ENCODE measurements around the gene GRAMD2B.
"Not testable (repeated sequence)": the region's sequence is repeated elsewhere in the genome, so short reads cannot be mapped to it uniquely, and the experiment has no call there.

GRAMD2B gene

GRCh38 chr5:126450907-126451306, 27.7 kb downstream of the GRAMD2B start:
- DNase-seq = no peak

GRCh38 chr5:126452477-126452876, 29.3 kb downstream of the GRAMD2B start:
- no peak for DNase-seq

DNA sequence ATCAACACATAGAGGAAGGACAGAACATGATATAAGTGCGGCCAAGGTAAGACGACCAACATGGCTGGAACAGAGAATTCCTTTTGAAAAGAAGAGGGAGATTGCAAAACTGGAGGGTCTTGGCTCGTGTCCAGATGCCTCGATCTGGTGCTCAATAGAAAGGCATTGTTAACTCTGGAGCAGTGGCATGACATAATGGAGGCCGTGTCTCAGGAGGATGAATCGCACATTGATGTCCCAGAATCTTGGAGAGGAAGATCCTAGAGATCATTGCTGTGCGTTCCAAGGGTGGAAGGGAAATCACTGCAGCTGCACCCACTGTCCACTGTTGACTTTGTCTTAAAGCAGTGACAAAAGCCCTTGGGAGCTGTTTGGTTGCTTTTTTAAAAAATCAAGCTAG, 30.9 kb downstream of the GRAMD2B start:
- no peak for DNase-seq

GRCh38 chr5:126454535-126454934, 31.3 kb downstream of the GRAMD2B start:
- DNase-seq = no peak

DNA sequence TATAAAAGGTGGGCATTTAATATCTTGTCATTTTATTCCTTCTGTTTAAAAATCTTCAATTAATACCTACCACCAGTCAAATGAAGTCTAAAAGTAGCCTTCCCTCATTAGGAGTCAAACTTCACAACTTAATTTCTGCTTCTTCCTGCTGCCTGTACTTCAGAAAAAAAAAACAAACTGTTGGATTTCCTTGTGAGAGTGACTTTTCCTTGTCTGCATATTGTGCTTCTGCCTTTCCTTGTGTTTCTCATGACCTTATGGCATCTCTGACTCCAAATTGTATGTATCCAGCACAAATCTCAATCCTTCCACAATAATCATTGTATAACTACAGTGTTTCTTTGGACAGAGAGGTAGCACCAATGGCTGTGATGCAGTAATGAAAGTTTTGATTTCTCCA, 32.1 kb downstream of the GRAMD2B start:
- DNase-seq = no peak

DNA sequence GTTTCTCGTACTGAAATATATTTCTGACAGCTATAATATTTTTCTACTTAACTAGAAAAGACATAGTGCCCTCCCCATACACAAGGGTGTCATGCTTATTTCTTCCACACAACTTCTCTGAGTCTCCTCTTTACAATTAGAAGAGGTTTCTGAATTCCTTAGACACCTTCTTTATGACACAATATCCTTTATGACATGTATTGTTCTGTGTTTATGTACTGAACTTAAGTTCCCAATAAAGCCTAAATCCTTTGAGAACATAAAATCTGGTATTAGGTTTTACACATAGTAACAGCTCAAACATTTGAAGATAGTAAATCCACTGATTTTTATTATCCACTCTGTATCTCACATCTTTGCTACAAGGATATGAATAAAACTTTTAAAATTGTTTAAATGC, 32.5 kb downstream of the GRAMD2B start:
- DNase-seq = no peak

DNA sequence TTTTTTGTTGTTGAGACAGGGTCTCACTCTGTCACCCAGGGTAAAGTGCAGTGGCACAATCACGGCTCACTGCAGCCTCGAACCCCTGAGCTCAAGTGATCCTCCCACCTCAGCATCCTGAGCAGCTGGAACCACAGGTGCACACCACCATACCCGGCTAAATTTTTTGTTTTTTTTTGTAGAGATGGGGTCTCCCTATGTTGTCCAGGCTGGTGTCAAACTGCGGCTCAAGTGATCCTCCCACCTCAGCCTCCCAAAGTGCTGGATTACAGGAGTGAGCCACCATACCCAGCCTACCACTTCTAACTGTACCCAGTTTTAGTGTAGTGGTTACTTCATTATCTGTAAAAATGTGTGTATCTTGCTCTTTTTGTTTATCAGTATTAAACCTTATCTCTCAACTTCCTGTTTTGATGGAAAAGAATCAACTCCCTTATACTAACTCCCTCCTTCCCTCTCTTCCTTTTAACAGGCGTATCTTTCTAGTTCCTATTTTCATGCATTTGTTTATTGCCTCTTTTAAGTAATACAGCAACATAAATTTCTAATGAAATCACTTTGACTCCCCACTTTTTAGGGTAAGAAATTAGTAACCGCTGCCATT, 33.1 kb downstream of the GRAMD2B start:
- no peak for DNase-seq

- DNase-seq = no peak
Observed at GRCh38 chr5:126460459-126460858, 37.2 kb downstream of the GRAMD2B start.

DNA sequence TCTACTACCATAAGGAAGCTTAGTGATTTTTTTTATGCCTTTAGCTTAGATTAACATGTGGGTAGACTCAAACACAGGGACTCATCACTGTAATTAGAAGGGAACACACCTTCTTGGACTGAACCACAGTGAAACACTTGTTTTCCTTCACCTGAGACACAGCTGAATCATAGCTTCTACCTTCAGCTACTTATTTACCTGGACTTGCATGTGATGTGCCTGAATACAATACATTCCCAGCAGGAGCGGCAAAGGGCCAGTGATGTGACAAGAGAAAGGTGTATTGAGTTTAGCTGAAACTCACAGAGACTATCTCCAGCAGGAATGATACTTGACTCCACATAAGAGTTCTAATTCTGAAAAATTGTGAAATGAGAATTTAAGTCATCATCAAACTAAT, 37.8 kb downstream of the GRAMD2B start:
- no peak for DNase-seq

DNA sequence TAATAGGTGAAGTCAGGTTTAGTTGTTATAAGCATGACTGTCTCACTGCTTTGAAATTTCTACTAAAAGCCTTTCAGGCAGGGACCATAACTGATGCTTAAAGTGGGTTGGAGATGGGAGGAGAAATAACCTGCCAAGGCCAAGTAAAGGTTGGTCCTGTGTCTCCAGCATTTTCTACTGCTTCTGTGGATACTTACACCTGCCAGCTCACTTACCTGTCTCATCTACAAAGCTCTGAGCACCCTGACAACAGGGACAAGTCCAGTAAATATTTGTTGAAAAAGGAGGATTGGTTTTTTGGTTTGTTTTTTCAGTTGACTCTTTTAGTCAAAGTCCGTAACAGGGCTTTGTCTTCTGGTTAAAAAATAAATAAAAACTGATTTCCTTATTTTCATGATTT, 38.6 kb downstream of the GRAMD2B start:
- DNase-seq = no peak

DNA sequence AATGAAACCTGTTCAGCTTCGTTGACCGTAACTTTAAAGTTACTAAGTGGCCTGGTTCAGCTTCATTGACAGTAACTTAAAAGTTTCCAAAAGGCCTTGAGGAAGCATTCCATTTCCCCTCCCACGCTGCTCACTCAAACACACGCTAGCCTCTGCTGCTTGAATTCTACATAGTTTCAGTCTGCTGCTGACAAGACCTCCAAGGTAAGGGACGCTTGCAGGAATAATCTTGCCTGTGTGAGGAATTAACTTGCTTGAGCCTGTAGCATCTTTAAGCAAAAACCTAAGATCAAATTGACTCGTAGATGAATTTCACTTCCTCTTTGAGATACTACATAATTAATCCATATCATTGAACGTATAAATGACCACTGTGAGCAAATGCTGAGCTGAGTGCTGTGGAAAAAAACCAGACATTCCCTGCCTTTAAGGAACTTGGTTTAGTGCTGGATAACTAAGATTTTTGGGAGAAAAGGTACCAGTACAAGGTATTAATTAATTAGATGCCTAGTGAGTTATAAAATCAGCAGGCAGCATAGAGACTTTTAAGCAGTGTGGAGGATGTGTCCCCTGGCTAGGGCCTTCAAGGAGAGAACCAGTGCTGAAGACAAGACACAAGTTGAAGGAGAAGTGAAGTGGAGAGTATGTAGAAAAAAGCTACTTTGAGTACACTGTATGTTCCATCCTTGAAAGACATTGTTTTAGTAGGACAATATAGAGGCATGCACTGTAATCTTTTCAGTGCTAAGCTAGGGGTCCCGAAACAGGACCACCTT, 39.2 kb downstream of the GRAMD2B start:
- no peak for DNase-seq

DNA sequence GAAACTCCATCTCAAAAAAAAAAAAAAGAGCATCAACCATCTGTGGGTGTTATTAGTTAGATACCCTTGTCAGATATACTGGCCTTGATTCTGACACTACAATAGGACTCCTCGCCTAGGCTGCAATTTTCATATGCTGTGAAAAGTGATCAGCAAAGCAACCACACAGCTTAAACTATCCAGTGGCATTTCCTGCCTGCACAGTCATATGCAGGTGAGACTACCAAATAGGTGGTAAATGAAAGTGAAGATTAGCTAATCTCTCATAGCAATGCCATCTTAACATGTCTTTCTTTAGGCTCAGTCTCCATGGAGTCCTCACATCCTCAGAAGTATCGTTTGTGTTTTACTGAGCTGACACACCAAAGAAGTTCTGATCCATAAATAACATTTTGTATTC, 40.8 kb downstream of the GRAMD2B start:
- no peak for DNase-seq

GRCh38 chr5:126464959-126465358, 41.8 kb downstream of the GRAMD2B start:
- no peak for DNase-seq

GRCh38 chr5:126468091-126468490, 44.9 kb downstream of the GRAMD2B start:
- DNase-seq = no peak

DNA sequence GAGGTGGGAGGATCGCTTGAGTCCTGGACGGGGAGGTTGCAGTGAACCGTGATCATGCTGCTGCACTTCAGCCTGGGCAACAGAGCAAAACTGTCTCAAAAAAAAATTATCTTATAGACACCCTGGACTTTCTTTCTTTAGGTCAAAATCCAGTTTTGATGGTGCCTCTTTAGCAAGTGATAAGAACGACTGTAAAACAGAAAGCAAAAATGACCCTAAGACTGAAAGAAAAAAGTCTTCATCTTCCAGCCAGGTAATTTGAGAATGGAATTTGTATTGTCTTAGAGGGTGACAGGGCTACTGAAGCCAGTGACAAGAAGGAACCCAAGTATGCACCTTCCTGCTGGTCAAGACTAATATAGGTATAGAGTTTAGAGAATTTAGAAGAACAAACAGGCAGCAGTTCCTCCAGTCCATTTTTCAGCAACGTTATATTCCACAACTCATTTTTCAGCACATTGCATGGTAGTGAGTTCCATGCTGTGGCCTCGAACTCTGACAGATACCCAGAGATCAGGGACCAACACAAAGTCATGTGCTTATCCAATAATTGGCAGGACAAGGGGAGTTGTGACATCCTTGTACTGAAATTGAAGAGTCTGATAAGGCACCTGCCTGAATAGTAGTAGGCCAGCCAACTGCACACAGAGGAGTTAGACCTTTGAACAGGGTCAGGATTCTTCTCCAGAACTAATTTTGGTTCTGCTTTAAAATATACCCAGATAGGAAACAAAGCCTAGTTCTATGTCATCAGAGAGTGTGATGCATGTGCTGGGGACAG, 46.5 kb downstream of the GRAMD2B start:
- DNase-seq = no peak

DNA sequence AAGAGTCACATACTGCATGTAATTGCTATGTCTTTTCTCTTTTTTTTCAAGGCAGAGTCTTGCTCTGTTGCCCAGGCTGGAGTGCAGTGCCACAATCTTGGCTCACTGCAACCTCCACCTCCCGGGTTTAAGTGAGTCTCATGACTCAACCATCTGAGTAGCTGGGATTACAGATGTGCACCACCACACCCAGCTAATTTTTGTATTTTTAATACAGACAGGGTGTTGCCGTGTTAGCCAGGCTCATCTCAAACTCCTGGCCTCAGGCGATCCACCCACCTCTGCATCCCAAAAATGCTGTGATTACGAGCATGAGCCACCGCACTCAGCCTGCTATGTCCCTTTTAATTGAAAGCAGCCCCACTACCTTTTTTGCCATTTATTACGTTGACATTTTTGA, 47.3 kb downstream of the GRAMD2B start:
- DNase-seq = not testable (repeated sequence)

GRCh38 chr5:126471247-126471646, 48.0 kb downstream of the GRAMD2B start:
- no peak for DNase-seq

DNA sequence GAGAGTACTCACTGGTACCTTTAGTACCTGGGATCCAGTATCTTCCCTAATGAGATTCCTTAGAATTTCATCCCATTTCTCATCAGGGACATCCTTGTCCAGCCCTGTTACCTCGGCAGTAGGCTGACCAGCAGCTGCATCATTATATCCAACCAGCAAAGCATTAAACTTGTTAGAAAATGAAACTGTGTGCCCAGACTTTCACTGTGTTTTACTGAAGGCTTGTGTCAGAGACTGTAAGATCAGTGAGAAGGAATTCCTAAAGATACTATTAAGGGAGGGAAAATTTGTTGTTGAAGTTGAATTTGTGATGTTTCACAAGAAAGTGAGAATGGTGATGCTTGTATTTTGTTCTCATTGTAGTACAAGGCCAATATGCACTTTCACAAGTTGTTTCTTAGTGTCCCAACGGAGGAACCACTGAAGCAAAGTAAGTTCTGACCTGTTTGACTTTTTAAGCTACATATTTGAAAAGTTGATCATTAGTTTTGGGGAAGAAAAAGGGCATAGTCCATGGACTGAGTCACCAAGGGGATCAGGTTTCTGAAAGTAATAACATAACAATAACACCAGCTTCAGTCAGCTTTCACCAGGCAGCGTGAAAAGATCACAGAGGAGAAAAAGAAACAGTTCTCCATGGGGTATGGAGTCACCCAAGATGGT, 48.8 kb downstream of the GRAMD2B start:
- DNase-seq = no peak

DNA sequence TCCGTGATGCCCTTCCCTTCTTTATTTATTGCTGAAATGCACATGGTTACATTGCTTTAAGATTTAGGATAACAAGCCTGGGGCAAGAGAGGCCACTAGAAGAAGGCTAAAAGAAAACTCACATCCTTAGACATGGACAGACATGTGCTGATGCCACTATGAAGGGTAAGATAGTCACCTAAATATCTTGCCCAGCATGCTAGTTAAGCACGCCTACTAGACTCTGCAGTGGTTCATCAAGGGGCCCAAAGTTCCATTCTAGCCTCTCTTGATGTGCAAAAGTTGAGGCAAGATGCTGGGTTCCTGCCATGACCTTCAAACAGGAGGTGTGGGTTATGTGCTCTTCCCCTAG, 49.3 kb downstream of the GRAMD2B start:
- DNase-seq = no peak

DNA sequence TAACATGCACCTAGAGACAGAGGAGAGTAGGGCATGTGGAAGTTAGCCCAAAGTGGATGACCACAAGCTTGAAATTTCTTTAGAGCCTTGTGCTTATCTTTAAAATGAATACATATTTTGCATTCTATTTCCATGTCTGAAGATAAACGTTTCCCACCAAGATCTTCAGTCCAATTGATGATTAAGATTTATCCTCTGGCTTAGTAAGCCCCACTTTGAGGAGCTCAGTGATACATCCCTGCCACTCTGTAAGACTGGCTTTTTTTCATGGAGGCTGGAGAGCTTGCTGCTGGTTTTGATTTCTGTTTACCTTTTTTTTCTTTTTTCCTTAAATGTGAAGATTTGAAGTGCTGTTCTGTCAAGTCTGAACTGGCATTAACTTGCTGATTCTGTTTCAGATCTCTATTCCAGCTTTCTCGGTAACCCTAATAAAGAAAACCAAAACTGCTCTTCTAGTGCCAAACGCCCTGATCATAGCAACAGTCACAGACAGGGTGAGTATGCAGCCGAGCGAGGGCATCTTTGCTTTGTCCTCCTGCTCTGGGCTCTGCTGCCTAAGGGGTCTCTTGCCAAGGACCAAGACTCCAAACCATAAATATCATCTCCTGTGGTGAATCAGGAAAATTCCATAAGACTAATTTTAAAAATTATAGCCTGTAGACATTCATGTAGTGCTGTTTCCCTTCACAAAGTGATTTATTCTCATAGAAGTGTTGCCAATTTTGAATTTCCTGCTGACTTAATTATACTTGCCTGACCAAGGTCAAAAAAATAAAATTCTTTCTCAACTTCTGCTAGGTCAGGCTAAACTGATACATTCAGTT, 54.3 kb downstream of the GRAMD2B start:
- DNase-seq = no peak

GRCh38 chr5:126479810-126480209, 56.6 kb downstream of the GRAMD2B start:
- no peak for DNase-seq

DNA sequence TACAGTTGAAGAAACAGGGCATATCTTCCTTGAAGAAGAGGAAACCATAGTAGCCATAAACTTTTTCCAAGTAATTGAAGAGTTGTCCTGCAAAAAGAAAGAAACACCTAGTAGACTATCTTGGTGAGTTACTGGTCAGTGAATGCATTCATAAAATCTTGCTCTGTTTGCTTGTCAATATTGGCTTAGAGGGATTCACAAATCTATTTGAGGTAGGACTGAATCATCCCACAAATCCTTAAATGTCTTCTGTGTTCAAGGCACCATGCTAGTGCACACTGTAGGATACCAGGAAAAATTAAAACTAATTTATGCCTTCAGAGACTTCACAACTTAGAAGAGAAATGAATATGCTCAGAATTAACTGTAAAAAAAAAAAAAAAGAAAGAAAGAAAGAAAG, 57.6 kb downstream of the GRAMD2B start:
- DNase-seq = no peak

DNA sequence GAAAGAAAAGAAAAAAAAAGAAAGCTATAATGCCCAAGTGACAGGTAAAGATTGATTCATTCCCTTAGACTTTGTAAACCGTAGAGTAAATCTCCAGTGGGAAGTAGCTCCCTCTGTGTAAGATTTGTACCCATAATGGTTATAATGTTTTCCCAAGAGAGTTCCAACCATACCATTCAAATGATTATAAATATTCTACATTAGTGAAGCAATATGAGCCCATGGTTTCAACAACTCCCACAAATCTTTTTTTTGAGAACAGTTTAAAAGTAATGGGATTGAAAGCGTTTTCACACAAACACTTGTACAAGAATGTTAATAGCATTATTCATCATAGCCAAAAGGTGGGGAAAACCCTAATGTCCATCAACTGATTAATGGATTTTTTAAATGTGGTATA, 58.0 kb downstream of the GRAMD2B start:
- DNase-seq = no peak

All from NCI-H524 treated with DMSO at 0.1 percent for 48 hours (cell line).